ENCODE data around the gene RBFA. TPM values are rescaled to one million over a fixed set of nuclear protein-coding genes. Genes with fewer than 3 reads are reported as not detected.

The RBFA gene
- total and polyA plus RNA-seq, 2 donors (not counting 1 experiment from before 2014, with no cell fraction given), result 25.3 TPM

DNA sequence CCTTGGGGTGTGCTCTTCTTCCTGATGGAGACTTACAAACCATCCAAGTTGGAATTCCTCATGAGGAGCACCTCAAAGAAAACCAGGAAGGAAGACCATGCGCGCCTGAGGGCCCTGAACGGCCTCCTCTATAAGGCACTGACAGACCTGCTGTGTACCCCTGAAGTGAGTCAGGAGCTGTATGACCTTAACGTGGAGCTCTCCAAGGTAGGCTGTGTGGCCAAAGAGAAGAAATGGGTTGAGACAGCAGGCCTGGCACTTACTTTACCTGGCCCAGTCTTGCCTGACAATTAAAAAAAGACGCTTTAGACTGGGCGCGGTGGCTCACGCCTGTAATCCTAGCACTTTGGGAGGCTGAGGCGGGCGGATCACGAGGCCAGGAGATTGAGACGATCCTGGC, 3.1 kb downstream of the RBFA start:
- no peak for DNase-seq (ENCODE audit: low read depth in 2 of 2)
- Histone ChIP-seq H3K27ac (ENCODE audit: insufficient read depth, low read length) (no peak overlapping the region), H3K27me3 (ENCODE audit: control insufficient read depth, insufficient read depth, low read length) (no peaks in the 10 kb centered on the region)

DNA sequence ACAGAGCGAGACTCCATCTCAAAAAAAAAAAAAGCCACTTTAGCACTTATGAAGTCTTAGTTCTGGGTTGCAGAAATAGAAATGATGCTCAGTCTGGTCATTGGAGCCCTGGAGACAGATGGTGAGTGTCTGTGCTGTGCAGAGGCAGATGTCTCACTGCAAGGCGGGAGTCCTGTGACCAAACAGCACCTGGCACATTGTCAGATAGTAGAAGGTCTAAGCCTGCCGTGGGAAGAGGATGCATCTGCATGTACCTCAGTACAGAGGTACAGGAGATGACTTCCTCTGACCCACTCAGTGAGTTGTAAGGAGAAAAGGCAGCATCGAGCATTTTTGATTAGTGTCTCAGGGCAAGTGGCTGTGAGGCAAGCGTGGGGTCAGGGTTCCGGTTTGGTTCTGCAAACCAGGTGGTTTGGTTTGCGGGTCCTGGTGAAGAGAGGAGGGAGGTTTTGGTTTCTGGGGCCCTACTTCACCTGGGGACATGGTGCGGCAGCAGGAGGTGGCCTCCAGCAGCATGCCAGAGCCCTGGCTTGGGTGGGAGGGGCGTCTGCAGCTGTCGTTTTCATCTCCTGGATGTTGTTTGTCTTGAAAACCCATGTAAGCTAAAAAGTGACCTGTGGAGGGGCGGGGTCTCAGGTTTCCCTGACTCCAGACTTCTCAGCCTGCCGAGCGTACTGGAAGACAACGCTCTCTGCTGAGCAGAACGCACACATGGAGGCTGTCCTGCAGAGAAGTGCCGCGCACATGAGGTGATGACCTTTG, 3.8 kb downstream of the RBFA start:
- TF ChIP-seq EZH2 (IDR thresholded peaks at IDR 0.05; ENCODE audit: low read length, missing control alignments) (no peak), CTCF (conservative IDR thresholded peaks at IDR 0.05 in 1 of 2, IDR thresholded peaks at IDR 0.05 in 1 of 2; ENCODE audit: low read depth in 1 of 2, low read length in 2 of 2) (no peak)
- H4K20me1 ChIP-seq (ENCODE audit: control insufficient read depth, extremely low read depth, insufficient read depth, low read length), result no peaks in the 10 kb centered on the region
- H3K9ac ChIP-seq (ENCODE audit: insufficient read depth, low read length), result no peak overlapping the region
- H3K27me3 ChIP-seq (ENCODE audit: control insufficient read depth, insufficient read depth, low read length), result no peaks in the 10 kb centered on the region
- H3K27ac ChIP-seq (ENCODE audit: insufficient read depth, low read length), result no peak overlapping the region
- peaks cover 4% of the 10 kb centered on the region for H3K36me3 ChIP-seq (ENCODE audit: control insufficient read depth, insufficient read depth, low read length)
- no peak for DNase-seq (ENCODE audit: low read depth in 2 of 2)
- no peak overlapping the region for H3K4me2 ChIP-seq (ENCODE audit: extremely low read depth, insufficient read depth, low read length)
- peaks cover 6% of the 10 kb centered on the region for H3K4me1 ChIP-seq (ENCODE audit: control insufficient read depth, extremely low read depth, insufficient read depth, low read length)
- H3K4me3 ChIP-seq (replicated peaks in 1 of 4; ENCODE audit: control extremely low read depth in 1 of 4, insufficient read depth in 1 of 4, low read depth in 3 of 4, low read length in 4 of 4), result no peak overlapping the region
- H3K9me3 ChIP-seq (ENCODE audit: control insufficient read depth, insufficient read depth, low read depth, low read length), result no peaks in the 10 kb centered on the region
- H3K79me2 ChIP-seq (ENCODE audit: control insufficient read depth, insufficient read depth, low read length), result peaks cover 14% of the 10 kb centered on the region
- H2AFZ ChIP-seq (ENCODE audit: low read length), result no peak overlapping the region

More for the DNA sequence above, 3.1 kb downstream of the RBFA start:
- Histone ChIP-seq H2AFZ (ENCODE audit: low read length) (no peak overlapping the region), H4K20me1 (ENCODE audit: control insufficient read depth, extremely low read depth, insufficient read depth, low read length) (no peaks in the 10 kb centered on the region), H3K9me3 (ENCODE audit: control insufficient read depth, insufficient read depth, low read depth, low read length) (no peaks in the 10 kb centered on the region), H3K79me2 (ENCODE audit: control insufficient read depth, insufficient read depth, low read length) (peaks cover 15% of the 10 kb centered on the region), H3K9ac (ENCODE audit: insufficient read depth, low read length) (no peak overlapping the region), H3K4me1 (ENCODE audit: control insufficient read depth, extremely low read depth, insufficient read depth, low read length) (peaks cover 8% of the 10 kb centered on the region), H3K36me3 (ENCODE audit: control insufficient read depth, insufficient read depth, low read length) (peaks cover 4% of the 10 kb centered on the region), H3K4me3 (replicated peaks in 1 of 4; ENCODE audit: control extremely low read depth in 1 of 4, insufficient read depth in 1 of 4, low read depth in 3 of 4, low read length in 4 of 4) (no peak overlapping the region), H3K4me2 (ENCODE audit: extremely low read depth, insufficient read depth, low read length) (no peak overlapping the region)
- TF ChIP-seq EZH2 (IDR thresholded peaks at IDR 0.05; ENCODE audit: low read length, missing control alignments) (no peak), CTCF (conservative IDR thresholded peaks at IDR 0.05 in 1 of 2, IDR thresholded peaks at IDR 0.05 in 1 of 2; ENCODE audit: low read depth in 1 of 2, low read length in 2 of 2) (no peak)

GRCh38 chr18:80040515-80040914, 6.3 kb downstream of the RBFA start:
- Histone ChIP-seq H3K79me2 (ENCODE audit: control insufficient read depth, insufficient read depth, low read length) (peaks cover 8% of the 10 kb centered on the region), H3K27ac (ENCODE audit: insufficient read depth, low read length) (no peak overlapping the region), H3K27me3 (ENCODE audit: control insufficient read depth, insufficient read depth, low read length) (no peaks in the 10 kb centered on the region), H3K9ac (ENCODE audit: insufficient read depth, low read length) (no peak overlapping the region), H3K9me3 (ENCODE audit: control insufficient read depth, insufficient read depth, low read depth, low read length) (no peaks in the 10 kb centered on the region), H3K4me1 (ENCODE audit: control insufficient read depth, extremely low read depth, insufficient read depth, low read length) (peaks cover 2% of the 10 kb centered on the region), H3K4me3 (replicated peaks in 1 of 4; ENCODE audit: control extremely low read depth in 1 of 4, insufficient read depth in 1 of 4, low read depth in 3 of 4, low read length in 4 of 4) (no peak overlapping the region), H3K4me2 (ENCODE audit: extremely low read depth, insufficient read depth, low read length) (no peak overlapping the region), H3K36me3 (ENCODE audit: control insufficient read depth, insufficient read depth, low read length) (peaks cover 6% of the 10 kb centered on the region), H2AFZ (ENCODE audit: low read length) (no peak overlapping the region), H4K20me1 (ENCODE audit: control insufficient read depth, extremely low read depth, insufficient read depth, low read length) (no peaks in the 10 kb centered on the region)
- no peak for TF ChIP-seq CTCF (conservative IDR thresholded peaks at IDR 0.05 in 1 of 2, IDR thresholded peaks at IDR 0.05 in 1 of 2; ENCODE audit: low read depth in 1 of 2, low read length in 2 of 2)
- no peak for TF ChIP-seq EZH2 (IDR thresholded peaks at IDR 0.05; ENCODE audit: low read length, missing control alignments)
- no peak for DNase-seq (ENCODE audit: low read depth in 2 of 2)
